GM19043 (cell line): ENCODE measurements around the gene RENBP.

Experiments used
- ATAC-seq: cut with Tn5 transposase; IDR thresholded peaks from one replicate; pipeline ENCODE4 v1.9.1; 2021; ENCODE audit warnings: low read depth; ENCODE audit not compliant: unreplicated experiment

RENBP gene

DNA sequence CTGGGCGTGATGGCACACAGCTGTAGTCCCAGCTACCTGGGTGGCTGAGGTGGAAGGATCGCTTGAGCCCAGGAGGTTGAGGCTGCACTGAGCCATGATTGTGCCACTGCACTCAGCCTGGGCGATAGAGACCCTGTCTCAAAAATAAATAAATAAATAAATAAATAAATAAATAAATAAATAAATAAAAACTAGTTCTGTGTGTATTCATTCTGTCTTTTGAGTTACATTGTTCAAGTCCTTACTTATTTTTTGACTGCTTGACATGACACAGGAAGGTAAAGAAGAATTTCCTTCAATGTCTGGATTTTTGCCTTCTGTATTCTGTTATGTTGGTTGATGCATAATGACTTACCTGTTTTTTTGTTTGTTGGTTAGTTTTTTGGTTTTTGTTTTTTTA, 7.4 kb downstream of the RENBP start:
- ATAC-seq: no peak

DNA sequence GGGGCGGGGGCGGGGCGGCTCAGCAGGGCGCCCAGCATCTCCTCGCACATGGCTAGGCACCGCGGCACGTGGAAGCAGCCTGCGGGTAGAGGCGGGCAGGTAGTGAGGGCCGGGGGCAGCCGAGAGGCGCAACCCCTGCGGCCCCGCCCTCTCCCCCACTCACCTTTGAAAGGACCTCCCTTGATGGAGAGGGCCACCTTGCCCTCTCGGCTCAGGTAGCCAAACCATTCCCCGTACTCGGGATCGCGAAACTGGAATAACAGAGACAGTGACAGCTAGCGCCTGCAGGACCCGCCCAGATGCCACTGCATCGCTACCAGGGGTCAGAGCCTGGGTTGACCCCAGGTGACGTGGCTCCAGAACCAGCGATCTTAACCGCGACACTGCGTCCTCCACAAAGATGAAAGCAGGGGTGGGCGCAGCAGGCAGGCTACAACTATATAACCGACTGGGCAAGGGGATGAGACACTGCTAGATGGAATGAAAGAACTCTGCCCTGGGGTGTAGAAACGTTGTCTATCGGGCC, 9.1 kb downstream of the RENBP start:
- ATAC-seq: peak; percentile 20

DNA sequence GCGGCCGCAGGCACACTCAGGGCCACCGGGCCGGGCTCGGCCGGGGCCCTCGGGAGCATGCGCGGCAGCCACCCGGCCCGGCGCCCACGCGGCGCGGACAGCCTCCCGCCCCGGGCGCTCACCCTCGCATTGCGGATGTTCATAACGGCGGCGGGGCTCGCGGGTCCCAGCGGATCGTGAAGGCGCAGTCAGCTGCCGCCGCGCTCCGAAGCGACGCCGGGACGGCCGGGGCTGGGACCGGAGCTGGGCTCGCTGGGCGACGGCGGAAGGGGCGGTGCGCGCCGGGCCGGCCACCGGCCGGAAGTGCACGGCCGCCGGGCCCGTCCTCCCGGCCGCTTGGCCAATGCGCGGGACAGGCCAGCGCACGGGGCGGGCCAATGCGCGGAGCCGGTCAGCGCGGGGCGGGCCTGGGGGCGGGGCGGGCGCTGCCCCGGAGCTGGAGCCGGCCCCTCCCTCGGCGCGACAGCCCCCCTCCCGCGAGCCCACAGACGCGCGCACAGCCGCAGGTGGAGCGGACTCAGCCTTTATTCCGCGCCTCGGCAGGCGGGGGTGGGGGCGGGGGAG, 9.6 kb downstream of the RENBP start, which contains the start of gene NAA10:
Gene NAA10 (minus strand): TSS at position 276 of the 564 bp plus-strand sequence. CDS start 133 bp downstream, at position 143.
- peak; percentile 76 for ATAC-seq

DNA sequence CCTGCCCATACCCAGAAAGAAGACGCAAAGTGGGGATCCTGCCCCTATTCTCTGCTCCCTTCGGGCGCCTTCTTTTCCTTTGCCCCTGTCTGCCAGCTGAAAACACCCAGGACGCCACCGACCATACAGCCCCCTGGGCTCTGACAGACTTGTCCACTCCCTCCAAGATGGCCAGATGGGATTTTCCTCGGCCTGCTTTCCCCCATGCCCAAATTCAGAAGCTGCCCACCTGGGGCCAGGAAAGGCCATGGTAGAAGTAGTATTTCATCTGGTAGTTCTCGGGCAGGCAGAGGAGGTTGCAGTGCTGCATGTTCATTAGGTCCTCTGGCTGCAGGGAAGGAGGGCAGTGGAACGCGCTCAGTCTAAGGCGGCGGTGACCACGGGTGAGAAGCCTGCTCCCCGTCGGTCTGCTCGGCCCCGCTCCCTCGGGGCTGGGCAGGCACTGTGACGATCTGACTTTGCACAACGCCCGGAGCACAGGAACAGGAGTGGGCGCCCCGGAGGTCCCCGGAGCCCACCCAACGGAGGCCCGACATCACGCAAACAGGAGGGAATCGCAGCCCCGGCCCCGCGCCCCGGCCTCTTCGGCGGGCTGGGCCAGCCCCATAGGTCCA, 10.2 kb downstream of the RENBP start:
- ATAC-seq: no peak

DNA sequence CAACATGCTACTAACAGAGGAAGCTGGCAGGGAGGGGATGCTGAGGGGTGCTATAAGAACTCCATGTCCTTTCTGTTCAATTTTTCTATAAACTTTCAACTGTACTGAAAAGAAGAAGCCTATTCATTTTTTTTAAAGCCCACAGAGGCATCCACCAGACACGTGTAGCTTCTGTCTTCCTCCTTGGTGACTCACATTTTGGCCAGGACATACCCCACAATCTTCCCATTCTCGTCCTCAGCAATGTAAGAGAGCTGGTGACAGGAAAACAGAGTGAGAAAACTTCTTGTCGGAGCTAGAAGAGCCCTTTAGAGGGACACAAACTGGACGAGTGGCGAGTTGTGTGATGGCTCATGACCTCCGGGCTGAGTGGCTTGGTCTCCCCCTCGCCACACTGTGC, 10.7 kb downstream of the RENBP start:
- no peak for ATAC-seq

DNA sequence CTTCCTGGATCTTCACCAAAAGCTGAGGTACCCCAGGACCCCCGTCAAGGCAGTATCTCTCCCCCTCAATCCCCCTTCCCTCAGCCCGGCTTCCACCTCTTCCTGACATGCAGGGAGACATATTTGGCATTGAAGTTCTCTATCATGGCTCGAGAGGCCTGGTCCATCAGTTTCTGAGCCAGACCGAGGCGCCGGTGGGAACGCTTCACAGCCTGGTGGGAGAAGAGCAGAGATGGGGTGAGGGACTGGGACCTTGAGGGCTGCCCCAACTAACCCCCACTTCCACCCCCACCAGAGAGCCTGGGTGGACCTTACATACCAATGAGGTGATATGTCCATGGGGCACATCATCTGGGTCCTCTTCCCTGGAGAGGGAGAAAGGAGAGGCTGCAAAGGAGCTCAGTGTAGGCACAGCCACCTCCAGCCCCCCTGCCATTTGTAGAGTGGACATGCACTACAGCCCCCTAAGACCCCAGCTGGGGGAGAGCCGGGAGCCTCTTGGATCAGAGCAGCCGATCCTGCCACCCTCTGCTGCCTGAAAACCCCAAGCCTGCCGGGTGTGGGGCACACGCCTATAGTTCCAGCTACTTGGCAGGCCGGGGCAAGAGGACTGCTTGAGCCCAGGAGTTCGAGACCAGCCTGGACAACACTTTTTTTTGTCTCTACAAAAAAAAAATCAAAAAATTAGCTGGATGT, 12.1 kb downstream of the RENBP start:
- no peak for ATAC-seq

DNA sequence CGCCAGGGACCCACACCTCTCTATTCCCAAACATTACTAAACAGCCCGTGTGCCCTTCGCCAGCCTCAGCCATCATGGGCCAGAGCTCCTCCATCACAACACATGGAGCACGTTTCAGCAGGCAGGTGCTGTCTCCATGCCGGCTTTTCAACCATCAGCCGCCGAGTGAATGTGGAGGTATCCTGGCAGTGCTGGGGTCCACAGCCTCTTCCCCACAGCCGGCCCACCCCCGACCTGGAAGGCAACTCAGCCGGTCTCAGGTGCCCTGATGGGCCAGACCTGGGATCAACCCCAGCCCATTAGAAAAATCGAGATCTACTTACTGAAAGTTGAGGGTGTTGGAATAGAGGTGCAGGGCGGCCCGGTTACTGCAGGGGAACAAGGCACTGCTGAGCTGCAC, 12.7 kb downstream of the RENBP start:
- no peak for ATAC-seq

DNA sequence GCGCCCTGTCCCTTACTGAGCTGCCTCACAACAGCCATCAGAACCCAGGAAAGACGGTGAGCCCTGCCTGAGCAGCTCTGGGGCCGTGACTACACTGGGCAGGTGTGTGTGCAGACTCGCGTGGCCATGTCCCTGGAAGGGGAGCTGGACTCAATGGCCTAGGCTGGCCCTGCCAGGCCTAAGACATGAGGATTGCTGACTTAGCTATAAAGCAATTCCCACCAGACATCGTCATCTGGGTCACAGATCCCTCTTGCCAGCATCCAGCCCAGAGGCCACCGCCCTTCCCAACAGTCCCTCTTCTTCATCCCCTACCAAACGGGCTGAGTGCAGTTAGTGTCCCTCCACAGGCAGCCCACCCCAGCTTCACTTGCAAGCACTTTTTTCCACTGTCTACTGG, 13.3 kb downstream of the RENBP start:
- ATAC-seq: no peak

DNA sequence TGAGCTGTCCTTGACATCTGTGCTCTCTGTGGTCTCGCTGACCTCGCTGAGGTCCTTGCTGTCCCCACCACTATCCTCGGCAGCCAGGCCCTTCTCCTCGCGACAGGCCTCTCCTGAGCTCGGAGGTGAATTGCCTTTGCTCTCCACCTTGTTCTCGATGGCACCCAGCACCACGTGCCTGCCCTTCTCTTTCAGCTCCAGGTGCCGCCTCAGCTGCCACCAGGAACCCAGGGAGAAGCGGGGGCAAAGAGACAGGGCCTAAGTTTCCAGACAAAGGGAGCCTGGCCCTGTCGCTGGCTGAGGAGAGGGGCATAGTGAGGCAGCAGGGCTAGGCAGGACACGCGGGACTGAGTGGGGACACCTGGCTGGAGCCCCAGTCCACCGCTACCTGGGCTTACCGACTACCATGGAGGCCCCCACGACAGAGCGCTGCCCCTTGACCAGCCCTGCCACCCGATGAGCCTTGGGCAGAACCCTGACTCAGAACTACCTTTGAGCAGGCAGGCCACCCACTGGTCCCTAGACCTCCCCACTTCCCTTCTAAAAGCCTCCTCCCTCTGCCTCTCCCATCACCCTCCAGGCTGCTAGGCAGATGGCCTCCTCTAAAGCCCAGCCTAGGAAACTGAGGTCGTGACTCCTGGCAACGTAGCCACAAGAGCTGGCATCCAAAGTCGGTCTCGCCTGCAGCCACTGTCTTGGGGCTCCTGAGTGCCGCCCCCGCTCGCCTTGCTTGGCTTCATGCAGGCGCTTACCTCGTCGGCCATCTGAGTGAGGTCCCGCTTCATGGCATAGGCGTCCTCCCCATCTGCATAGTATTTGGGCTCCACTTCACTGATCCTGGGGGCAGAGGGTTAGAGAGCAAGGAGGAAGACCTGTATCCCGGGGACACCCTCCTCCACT, 14.2 kb downstream of the RENBP start:
- ATAC-seq: no peak

DNA sequence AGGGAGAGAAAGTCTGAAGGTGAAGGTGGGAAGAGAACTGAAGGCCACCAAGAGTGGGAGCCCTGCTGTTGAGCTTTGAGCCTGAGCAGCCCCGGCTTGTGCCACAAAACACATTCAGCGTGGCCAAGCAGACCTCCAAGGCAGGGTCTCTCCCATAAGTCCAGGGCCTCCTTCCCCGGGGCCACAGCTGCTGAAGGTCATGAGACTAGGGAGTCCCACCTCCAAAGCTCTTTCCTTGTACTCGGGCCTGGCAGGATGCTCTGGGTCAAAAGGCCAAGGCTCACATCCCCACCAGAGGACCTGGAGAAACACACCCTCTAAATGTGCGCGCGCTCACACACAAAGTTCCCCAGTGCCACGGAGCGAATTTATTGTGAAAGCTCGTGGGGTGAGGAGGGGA, 14.9 kb downstream of the RENBP start:
- ATAC-seq: no peak

DNA sequence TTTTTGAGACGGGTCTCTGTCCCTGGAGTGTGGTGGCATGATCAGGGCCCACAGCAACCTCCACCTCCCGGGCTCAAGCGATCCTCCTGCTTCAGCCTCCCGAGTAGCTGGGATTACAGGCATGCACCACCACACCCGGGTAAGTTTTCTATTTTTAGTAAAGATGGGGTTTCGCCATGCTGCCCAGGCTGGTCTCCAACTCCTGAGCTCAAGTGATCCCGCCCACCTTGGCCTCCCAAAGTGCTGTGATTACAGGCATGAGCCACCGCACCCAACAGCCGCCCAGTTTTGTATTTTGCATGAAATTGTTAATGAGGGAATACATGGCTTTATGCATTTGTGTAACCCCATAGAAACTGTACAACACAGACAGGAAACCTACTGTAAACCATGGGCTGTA, 15.6 kb downstream of the RENBP start:
- no peak for ATAC-seq

DNA sequence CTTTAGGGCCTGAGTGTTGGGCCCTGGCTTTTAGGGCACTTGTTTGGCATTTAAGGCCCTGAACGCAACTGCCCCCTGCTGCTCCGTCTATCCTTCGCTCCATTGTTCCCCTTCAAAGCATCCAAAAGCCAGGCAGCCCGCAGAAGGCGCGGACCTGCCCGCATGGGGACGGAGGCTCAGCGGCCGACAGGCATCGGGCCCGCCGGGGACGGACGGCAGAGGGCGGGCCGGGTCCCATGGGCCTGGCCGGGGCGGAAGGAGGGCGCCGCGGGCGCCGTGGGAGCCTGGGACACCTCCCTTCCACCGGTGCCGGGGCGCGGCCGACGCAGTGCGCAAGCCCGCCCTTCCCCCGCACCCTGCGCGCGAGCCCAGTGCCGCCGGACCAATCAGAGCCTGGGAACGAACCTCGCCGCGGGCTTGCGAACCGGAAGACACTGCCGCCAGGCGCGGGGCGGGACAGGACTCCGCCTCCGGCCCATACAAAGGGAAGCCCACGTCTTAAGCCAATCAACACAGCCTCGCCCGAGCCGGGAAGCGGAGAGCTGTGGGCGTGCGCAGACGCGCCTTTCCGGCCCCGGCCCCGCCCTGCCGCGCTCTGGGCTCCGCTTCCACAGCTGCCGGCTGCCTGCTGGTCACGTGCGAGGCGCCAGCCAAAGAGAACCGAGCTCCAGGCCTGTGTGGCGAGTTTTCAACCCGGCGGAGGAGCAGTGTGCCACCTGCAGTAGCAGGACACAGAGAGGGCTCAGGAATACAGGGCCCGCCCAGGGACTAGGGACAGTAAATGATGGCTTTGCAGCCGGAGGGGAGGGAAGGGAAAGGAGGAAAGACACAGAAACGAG, 16.3 kb downstream of the RENBP start:
- ATAC-seq: peak; percentile 62

DNA sequence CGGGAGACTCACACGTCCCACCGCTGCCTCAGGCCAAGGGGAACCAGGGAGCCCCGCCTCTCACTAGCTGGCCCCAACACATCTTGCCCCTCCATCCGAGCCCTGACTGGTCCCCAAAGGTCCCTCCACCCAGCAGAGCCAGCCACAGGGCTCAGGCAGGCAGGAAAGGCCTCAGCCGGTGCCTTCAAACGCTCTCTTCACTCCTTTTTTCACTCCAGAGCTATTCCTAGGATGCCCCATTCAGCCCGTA, 16.8 kb downstream of the RENBP start:
- no peak for ATAC-seq

DNA sequence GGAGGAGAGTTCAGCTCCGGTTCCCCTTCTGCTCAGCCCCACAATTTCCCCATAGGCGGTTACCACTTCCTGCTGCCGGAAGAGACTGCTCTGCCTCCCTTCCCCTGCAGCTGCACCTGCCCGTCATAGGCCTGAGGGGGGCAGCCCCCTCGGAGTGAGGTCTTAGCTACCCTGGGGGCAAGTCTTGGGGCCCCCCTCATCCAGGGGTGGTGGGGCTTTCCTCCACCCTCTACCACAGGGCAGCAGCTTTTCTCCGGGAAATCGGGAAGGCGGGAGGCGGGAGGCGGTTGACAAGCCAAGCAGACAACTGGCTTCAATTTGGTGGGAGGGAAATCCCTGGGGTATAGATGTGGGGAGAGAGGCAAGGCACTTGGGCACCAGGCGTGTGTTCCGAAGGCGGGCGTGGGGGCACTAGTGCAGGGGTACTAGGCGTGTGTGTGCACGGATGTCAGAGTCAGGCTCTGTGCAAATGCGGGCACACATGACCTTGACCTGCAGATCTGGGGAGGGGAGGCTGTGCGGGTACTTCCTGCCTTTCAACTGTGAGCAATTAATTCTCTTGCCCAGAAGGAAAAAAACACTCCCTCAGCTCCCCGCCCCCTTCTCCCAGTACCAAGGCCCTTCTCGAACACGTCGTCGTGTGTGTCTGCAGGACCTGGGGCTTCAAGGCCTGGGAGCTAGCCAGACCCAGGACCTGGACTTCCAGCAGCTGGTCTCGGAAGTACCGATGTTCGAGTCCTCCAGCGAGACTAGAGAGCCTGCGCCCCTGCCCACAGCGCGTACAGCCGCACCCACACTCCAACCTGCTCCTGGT, 17.4 kb downstream of the RENBP start:
- peak; percentile 32 for ATAC-seq

DNA sequence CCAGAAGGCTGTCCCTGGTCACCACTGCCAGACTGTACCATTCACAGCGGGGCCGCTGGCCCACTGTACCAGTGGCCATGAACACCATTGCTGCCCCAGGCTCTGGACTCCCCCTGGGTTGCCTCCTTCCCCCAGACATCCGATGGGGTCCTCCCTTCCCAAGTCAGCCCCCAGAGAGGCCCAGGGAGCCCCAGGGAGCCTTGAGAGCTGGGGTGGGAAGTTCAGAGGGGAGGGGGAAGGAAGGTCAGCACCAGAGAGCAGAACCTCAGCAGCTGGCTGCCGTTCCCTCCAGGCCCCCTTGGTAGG, 17.9 kb downstream of the RENBP start:
- ATAC-seq: no peak

DNA sequence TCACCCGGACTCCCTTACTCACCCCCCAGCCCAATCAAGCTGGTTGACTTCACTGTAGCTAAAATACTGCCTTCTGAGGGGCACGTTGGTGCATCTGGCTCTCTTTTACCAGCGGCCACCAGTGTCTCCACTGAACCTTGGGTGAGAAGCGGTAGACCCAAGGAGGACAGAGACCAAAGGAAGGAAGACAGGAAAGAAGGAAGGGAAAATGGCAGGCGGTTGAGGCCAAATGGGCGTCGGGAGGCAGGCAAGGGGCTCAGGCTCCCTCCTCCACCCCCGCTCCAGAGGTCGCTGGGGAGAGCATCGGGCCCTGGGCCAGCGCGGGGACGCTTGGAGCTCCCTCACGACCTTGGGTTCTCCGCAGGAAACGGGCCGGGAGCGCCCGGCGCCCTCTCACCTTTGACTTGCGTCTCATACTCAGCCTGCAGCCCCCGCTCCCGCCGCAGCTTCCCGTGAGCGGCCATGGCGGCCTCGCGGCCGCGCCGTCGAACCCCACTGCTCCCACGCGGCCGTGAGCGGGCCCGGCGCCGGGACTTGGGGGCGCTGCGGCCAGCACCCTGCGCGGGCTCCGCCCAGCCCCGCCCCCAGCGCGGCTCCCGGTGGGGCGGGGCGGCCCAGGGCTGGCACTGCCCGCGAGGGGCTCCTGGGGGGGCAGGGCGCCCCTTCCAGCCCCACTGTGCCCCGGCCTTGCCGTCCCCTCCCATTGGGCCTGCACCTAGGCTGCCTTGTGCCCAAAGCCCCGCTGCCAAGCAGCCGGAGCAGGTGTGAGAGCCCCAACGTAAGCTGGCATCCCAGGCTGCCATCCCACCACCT, 18.5 kb downstream of the RENBP start, which contains the start of gene ARHGAP4:
Gene ARHGAP4 (minus strand): TSS at position 526 of the 813 bp plus-strand sequence. CDS start 62 bp downstream, at position 464.
- no peak for ATAC-seq

DNA sequence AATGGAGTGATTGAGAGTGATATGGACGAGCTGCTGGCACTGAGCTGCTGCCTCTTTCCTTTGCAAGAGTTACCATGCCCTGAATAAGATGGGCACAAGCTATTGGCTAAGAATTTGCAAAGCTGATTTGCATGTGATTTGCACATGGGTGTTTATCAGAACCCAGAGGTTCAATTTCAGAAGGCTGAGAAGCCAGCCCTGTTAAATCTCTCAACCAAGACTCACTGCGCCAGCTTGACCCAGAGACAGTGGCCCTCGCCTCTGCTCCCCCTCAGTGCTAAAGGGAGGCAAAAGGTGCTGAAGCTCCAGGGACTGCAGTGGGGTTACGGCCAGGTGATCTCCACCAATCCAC, 19.1 kb downstream of the RENBP start:
- no peak for ATAC-seq

DNA sequence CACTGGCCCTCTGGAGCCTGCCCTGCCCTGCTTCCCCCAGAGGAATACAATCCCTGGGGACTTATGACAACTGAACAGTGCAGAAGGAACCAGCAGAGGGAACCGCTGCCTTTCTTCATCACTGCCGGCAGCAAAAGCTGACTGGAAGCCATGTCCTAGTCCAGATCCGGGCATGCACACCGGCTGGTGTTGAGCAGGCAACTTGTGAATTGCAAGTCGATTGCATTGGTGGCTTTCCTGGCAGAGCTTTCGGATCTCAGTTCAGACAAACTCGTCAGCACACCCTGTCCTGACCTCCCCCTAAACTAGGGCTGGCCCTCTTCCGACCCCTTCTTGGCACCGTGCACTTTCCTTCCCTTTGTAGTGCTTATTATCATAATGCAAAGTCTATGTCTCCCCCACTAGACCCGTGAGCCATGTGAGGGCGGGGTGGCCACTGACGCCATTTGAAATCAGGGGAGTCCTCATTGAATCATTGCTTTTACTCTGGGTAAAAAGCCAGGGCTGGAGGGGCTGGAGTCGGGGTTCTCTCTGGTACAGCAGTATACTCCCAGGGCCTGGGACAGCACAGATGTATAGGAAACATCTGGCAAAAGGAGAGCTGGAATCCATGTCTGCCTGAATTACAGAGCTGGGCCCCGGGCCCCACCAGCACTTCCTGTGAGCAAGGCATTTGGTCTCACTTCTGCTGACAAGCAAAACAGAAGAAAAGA, 20.1 kb downstream of the RENBP start:
- no peak for ATAC-seq
